Activated T-cell treated with anti-CD3 and anti-CD28 coated beads, Interleukin-2, amount 50 U/mL, for 4 hours (primary cell): ENCODE data around the gene NDUFV1. TPM values are rescaled to one million over a fixed set of nuclear protein-coding genes. Genes with fewer than 3 reads are reported as not detected.
A peak's percentile ranks its signal among the peaks of the same experiment; 100 is the strongest.
"Not testable (repeated sequence)": the region's sequence is repeated elsewhere in the genome, so short reads cannot be mapped to it uniquely, and the experiment has no call there.

ENCODE experiments used
- ATAC-seq, 2 donors: fragments of 200-7000 bp; cut with Tn5 transposase; one replicate each; pipeline ENCODE4 v1.10.0; 2021
- DNase-seq: peaks from one replicate; pipeline ENCODE4 v3.0.0-alpha.2; 2020
- H3K27me3 Mint-ChIP-seq: one replicate; pipeline ENCODE4 v1.8.0; 2021; ENCODE audit warnings: low read depth, mixed read lengths
- H3K36me3 Mint-ChIP-seq: one replicate; pipeline ENCODE4 v1.8.0; 2022; ENCODE audit warnings: mixed read lengths; ENCODE audit not compliant: insufficient read depth
- H3K4me1 Mint-ChIP-seq: one replicate; pipeline ENCODE4 v1.8.0; 2021; ENCODE audit warnings: low read depth, mixed read lengths
- H3K4me3 Mint-ChIP-seq: one replicate; pipeline ENCODE4 v1.8.0; 2021; ENCODE audit warnings: mild to moderate bottlenecking, moderate library complexity, mixed read lengths
- H3K9me3 Mint-ChIP-seq: one replicate; pipeline ENCODE4 v1.8.0; 2021; ENCODE audit warnings: mixed read lengths
- total RNA-seq, 3 donors: library from RNA; stranded (reverse); gene quantifications; one replicate each; pipeline ENCODE4 v1.2.1, GENCODE V29; 2021

NDUFV1 gene
- total RNA-seq, 3 donors from 2014 or later, result 338 to 353 (median 350) TPM

DNA sequence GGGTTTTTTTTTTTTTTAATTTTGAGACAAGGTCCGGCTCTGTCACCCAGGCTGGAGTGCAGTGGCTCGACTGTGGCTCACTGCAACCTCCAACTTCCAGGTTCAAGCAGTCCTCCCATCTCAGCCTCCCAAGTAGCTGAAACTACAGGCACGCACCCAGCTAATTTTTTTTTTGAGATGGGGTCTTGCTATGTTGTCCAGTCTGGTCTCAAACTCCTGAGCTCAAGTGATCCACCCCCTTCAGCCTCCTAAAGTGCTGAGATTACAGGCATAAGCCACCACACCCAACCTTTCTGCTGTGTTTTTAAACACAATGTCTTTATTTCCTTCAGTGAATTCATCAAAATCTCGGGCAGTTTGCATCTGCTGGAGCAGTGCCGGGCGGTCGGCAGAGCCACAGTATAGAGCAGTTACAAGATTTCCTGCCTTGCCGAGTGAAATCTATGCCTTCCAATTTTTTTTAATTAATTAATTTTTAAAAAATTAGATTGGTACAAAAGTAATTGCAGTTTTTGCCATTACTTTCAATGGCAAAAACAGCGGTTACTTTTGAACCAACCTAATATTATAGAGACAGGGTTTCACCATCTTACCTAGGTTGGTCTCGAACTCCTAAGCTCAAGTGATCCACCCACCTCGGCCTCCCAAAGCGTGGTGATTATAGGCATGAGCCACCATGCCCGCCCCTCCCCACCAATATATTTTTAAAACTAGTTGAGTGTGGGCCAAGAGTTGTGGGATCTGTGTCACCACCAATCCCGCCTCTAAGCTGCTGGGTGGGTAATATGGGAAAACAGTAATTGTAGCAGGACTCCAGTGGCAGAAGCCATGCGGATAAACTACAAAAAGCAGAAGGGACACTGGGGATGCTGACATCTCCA lies 46.5 kb downstream of the NDUFV1 start:
- DNase-seq (no peak), ATAC-seq (no peak)
- peaks cover 15% of the 10 kb centered on the region for H3K4me1 Mint-ChIP-seq
- H3K36me3 Mint-ChIP-seq, result no peaks in the 10 kb centered on the region
- no peaks in the 10 kb centered on the region for H3K9me3 Mint-ChIP-seq
- no peaks in the 10 kb centered on the region for H3K27me3 Mint-ChIP-seq
- H3K4me3 Mint-ChIP-seq, result no peak overlapping the region

GRCh38 chr11:67654225-67654624 lies 47.5 kb downstream of the NDUFV1 start:
- Mint-ChIP-seq H3K4me1 (peaks cover 12% of the 10 kb centered on the region), H3K9me3 (no peaks in the 10 kb centered on the region), H3K4me3 (no peak overlapping the region), H3K27me3 (no peaks in the 10 kb centered on the region), H3K36me3 (no peaks in the 10 kb centered on the region)
- DNase-seq (no peak), ATAC-seq (no peak)

- Mint-ChIP-seq H3K4me1 (no peaks in the 10 kb centered on the region), H3K4me3 (no peak overlapping the region), H3K36me3 (no peaks in the 10 kb centered on the region), H3K9me3 (no peaks in the 10 kb centered on the region), H3K27me3 (no peaks in the 10 kb centered on the region)
- DNase-seq (no peak), ATAC-seq (no peak)
Observed at GRCh38 chr11:67656278-67656922, 49.7 kb downstream of the NDUFV1 start.

DNA sequence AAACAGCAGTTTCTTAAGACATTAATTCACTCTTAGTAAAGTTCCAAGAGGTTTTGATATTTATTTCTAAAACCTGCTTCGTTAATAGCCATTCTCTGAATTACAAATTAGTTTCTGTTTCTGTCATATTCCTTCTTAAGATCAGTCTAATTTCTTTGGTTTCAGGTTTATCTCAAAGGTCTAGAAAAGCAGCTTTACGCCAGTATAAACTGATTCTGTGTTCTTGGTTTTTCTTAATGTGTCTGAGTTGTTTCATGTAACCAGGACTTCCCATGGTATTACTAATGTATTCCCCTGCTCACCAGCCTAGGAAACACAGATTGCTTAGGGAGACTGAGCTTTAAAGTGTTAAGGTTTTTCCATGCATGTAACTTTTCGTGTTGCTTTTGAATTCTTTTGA lies 50.6 kb downstream of the NDUFV1 start:
- Mint-ChIP-seq H3K27me3 (no peaks in the 10 kb centered on the region), H3K9me3 (no peaks in the 10 kb centered on the region), H3K4me3 (no peak overlapping the region), H3K36me3 (no peaks in the 10 kb centered on the region), H3K4me1 (no peaks in the 10 kb centered on the region)
- DNase-seq, result no peak
- peak; percentile 53 to 55 for ATAC-seq

DNA sequence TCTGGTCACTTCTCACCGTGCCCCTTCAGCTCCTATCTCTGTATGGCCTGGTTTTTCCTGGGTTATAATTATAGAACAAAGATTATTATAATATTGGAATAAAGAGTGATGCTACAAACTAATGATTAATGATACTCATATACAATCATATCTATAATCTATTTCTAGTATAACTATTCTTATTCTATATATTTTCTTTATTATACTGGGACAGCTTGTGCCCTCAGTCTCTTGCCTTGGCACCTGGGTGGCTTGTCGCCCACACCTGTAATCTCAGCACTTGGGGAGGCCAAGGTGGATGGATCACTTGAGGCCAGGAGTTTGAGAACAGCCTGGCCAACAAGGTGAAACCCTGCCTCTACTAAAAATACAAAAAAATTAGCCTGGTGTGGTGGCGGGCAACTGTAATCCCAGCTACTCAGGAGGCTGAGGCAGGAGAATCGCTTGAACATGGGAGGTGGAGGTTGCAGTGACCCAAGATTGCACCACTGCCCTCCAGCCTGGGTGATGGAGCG lies 53.0 kb downstream of the NDUFV1 start:
- not testable (repeated sequence) for H3K36me3 Mint-ChIP-seq, ATAC-seq, H3K4me3 Mint-ChIP-seq

GRCh38 chr11:67660752-67661151 lies 54.0 kb downstream of the NDUFV1 start:
- not testable (repeated sequence) for ATAC-seq, H3K4me1 Mint-ChIP-seq, H3K9me3 Mint-ChIP-seq, H3K36me3 Mint-ChIP-seq, H3K4me3 Mint-ChIP-seq, H3K27me3 Mint-ChIP-seq, DNase-seq

More for the DNA sequence above, 53.0 kb downstream of the NDUFV1 start:
- H3K4me1 Mint-ChIP-seq, H3K27me3 Mint-ChIP-seq, H3K9me3 Mint-ChIP-seq, DNase-seq: not testable (repeated sequence)

Other genes starting within 250 kb of the NDUFV1 start
- 1 to 10 TPM in 2 of 3 donors, under 1 TPM in 1; 0.56 to 1.5 (median 1.4) TPM for gene CLCF1, start 233.3 kb upstream of the NDUFV1 start, total RNA-seq
- gene RAD9A, start 214.9 kb upstream of the NDUFV1 start, total RNA-seq, result 10 to 100 TPM; 36.2 to 40.0 (median 36.2) TPM
- gene PPP1CA, start 205.1 kb upstream of the NDUFV1 start, total RNA-seq, result 100 to 1,000 TPM; 262 to 265 (median 264) TPM
- gene TBC1D10C, start 202.9 kb upstream of the NDUFV1 start, total RNA-seq, result 10 to 100 TPM; 63.5 to 90.1 (median 68.5) TPM
- gene CARNS1, start 191.3 kb upstream of the NDUFV1 start, total RNA-seq, result 1 to 10 TPM; 1.4 to 2.2 (median 1.5) TPM
- gene RPS6KB2, start 178.4 kb upstream of the NDUFV1 start, total RNA-seq, result 10 to 100 TPM; 90.3 to 97.2 (median 92.7) TPM
- 100 to 1,000 TPM in 2 of 3 donors, 10 to 100 TPM in 1; 61.5 to 114 (median 108) TPM for gene PTPRCAP, start 169.3 kb upstream of the NDUFV1 start, total RNA-seq
- gene CORO1B, start 163.5 kb upstream of the NDUFV1 start, total RNA-seq, result 100 to 1,000 TPM in 2 of 3 donors, 10 to 100 TPM in 1; 97.5 to 139 (median 114) TPM
- not detected for gene GPR152, start 154.2 kb upstream of the NDUFV1 start, total RNA-seq
- gene CABP4, start 151.6 kb upstream of the NDUFV1 start, total RNA-seq, result 1 to 10 TPM in 2 of 3 donors, under 1 TPM in 1; 0.48 to 1.5 (median 1.1) TPM
- 10 to 100 TPM; 31.1 to 36.3 (median 32.9) TPM for gene TMEM134, start 137.7 kb upstream of the NDUFV1 start, total RNA-seq
- 100 to 1,000 TPM; 156 to 183 (median 166) TPM for gene AIP, start 123.9 kb upstream of the NDUFV1 start, total RNA-seq
- gene PITPNM1, start 101.6 kb upstream of the NDUFV1 start, total RNA-seq, result 100 to 1,000 TPM in 1 of 3 donors, 10 to 100 TPM in 2; 88.8 to 118 (median 96.4) TPM
- 10 to 100 TPM; 79.1 to 89.1 (median 86.2) TPM for gene CDK2AP2, start 98.8 kb upstream of the NDUFV1 start, total RNA-seq
- not detected for gene CABP2, start 83.5 kb upstream of the NDUFV1 start, total RNA-seq
- gene GSTP1, start 23.1 kb upstream of the NDUFV1 start, total RNA-seq, result 100 to 1,000 TPM; 363 to 446 (median 421) TPM
- gene NUDT8, start 23.0 kb downstream of the NDUFV1 start, total RNA-seq, result 10 to 100 TPM; 10.2 to 14.4 (median 12.6) TPM
- not detected for gene TBX10, start 32.8 kb downstream of the NDUFV1 start, total RNA-seq
- gene ACY3, start 43.8 kb downstream of the NDUFV1 start, total RNA-seq, result under 1 TPM in 1 of 3 donors, not detected in 2; 0.37 TPM
- gene ALDH3B2, start 67.7 kb downstream of the NDUFV1 start, total RNA-seq, result not detected